IPS-20b (cell line): ENCODE results near the gene SLC5A10.
"Not testable (repeated sequence)": the region's sequence is repeated elsewhere in the genome, so short reads cannot be mapped to it uniquely, and the experiment has no call there.

Source experiments
- H3K27ac ChIP-seq: one replicate; pipeline ENCODE4 v1.5.1; 2013; ENCODE audit warnings: low read length
- H3K27me3 ChIP-seq: 2 replicates; pipeline ENCODE4 v1.6.1; 2013; ENCODE audit warnings: mild to moderate bottlenecking, low read length, inconsistent platforms; ENCODE audit not compliant: insufficient read depth
- H3K36me3 ChIP-seq: 2 replicates; pipeline ENCODE4 v1.6.1; 2013; ENCODE audit warnings: low read depth, mild to moderate bottlenecking, inconsistent platforms, low read length, moderate library complexity; ENCODE audit not compliant: insufficient read depth
- H3K4me1 ChIP-seq: 2 replicates; pipeline ENCODE4 v1.6.1; 2013; ENCODE audit warnings: mild to moderate bottlenecking, control low read depth, inconsistent platforms, low read length, moderate library complexity; ENCODE audit not compliant: insufficient read depth
- H3K4me3 ChIP-seq: 2 replicates; pipeline ENCODE4 v1.5.1; 2013; ENCODE audit warnings: mild to moderate bottlenecking, low read length, inconsistent platforms
- H3K9ac ChIP-seq: 2 replicates; pipeline ENCODE4 v1.6.1; 2013; ENCODE audit warnings: low read depth, mild to moderate bottlenecking, inconsistent platforms, low read length, moderate library complexity
- H3K9me3 ChIP-seq: 2 replicates; pipeline ENCODE4 v1.6.1; 2013; ENCODE audit warnings: mild to moderate bottlenecking, low read depth, low read length, inconsistent platforms; ENCODE audit not compliant: insufficient read depth

The SLC5A10 gene

DNA sequence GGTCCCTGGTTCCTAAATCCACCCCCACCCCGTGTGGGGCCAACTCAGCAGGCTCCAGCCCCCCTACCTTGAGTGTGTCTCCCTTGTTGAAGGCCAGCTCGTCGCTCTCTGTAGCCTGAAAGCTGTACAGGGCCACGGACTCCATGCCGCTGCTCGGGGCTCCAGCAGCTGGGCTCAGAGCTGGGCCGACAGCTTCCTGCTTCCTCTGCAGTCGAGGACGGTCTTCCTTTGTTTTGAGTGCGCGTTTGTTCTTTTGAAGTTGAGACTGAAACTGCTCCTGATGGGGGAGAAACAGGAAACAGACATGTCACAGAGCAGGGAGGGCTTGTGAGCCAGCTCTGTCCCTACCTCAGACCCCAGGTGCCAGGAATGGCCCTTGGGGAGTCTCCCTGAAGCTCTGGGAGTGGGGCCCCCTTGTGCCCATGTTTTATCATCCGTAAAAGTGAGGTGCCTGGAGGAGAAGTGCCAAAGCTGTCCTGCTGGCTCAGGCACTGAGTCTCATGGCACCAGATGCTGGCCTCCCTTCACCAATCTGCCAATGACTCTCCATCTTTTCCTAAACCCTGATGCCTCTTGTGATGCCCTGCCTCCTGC lies 94.9 kb downstream of the SLC5A10 start, which contains the start of gene GRAP:
TSS of gene GRAP (minus strand) at position 176 of the 594 bp plus-strand sequence. CDS start at position 145, 31 bp downstream.
- H3K9ac ChIP-seq, H3K27ac ChIP-seq: not testable (repeated sequence)

GRCh38 chr17:19047510-19047909 lies 95.5 kb downstream of the SLC5A10 start:
- H3K27ac ChIP-seq, H3K27me3 ChIP-seq, H3K9ac ChIP-seq, H3K4me1 ChIP-seq, H3K36me3 ChIP-seq, H3K9me3 ChIP-seq, H3K4me3 ChIP-seq: not testable (repeated sequence)

More for the DNA sequence above, 94.9 kb downstream of the SLC5A10 start, which contains the start of gene GRAP:
- not testable (repeated sequence) for H3K27me3 ChIP-seq, H3K36me3 ChIP-seq, H3K9me3 ChIP-seq, H3K4me3 ChIP-seq, H3K4me1 ChIP-seq

- H3K27ac ChIP-seq, H3K4me1 ChIP-seq, H3K9ac ChIP-seq, H3K4me3 ChIP-seq, H3K9me3 ChIP-seq, H3K36me3 ChIP-seq, H3K27me3 ChIP-seq: not testable (repeated sequence)
Measured at GRCh38 chr17:19048826-19049225, 96.9 kb downstream of the SLC5A10 start.

DNA sequence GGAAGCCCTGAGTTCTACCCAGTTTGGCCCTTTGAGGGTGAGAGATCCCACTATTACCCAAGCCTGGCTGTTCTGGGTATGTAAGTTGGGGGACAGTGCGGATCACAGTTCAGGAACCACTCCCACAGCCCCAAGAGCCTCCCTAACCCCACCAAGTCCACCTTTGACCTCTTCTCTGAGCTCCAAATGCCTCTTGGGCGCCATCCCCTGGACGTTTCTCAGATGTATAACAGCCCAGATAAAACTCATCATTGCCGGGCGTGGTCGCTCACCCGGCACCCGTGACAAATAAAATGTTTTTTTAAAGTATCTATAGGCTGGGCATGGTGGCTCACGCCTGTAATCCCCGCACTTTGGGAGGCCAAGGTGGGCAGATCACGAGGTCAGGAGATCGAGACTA lies 103.5 kb downstream of the SLC5A10 start:
- H3K27ac ChIP-seq, H3K4me3 ChIP-seq, H3K36me3 ChIP-seq, H3K9me3 ChIP-seq, H3K9ac ChIP-seq, H3K27me3 ChIP-seq, H3K4me1 ChIP-seq: not testable (repeated sequence)

DNA sequence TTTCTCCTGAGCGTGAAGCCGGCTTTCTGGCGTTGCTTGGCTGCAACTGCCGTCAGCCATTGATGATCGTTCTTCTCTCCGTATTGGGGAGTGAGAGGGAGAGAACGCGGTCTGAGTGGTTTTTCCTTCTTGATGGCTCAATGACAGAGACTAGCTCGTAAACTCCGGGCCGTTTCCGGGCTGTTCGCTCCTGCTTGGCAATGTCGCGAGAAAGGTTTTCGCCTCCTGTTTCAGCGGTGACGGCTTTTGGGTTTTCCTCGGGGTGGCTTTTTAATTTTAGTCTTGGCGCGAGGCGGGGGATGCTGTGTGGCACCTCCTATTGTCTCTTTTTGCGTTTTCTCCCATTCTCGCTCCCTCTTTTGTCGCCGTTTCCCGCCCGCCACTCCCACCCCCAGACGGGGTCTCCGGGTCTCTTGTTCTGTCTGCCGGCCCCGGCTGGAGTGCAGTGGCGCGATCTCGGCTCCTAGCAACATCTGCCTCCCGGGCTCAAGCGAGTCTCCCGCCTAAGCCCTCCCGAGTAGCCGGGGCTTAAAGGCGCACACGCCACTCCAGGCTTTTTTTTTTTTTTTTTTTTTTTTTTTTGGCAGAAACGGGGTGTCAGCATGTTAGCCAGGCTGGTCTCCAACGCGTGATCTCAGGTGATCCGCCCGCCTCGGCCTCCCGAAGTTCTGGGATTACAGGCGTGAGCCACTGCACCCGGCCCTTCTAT lies 110.2 kb downstream of the SLC5A10 start:
- not testable (repeated sequence) for H3K9ac ChIP-seq, H3K4me1 ChIP-seq, H3K9me3 ChIP-seq

DNA sequence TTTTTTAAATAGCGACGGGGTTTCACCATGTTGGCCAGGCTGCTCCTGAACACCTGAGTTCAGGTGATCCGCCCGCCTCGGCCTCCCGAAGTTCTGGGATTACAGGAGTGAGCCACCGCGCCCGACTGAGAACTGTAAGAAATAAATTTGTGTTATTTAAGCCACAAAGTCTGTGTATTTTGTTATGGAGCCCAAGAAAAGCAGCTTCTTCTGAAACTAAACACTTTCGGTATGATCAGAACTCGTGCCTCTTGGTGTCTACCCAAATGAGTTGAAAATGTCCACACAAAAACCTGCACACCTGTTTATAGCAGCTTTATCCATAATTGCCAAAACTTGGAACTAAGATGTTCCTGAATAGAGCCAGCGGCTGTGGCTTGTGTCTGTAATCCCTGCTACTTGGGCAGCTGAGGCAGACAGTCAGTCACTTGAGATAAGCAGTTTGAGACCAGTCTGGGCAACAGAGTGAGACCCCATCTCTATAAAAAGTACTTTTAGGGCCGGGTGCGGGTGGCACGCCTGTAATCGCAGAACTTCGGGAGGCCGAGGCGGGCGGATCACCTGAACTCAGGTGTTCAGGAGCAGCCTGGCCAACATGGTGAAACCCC lies 110.9 kb downstream of the SLC5A10 start:
- H3K9ac ChIP-seq: not testable (repeated sequence)

More for the DNA sequence above, 110.2 kb downstream of the SLC5A10 start:
- not testable (repeated sequence) for H3K36me3 ChIP-seq, H3K4me3 ChIP-seq, H3K27ac ChIP-seq, H3K27me3 ChIP-seq

GRCh38 chr17:19063326-19063956 lies 111.5 kb downstream of the SLC5A10 start:
- H3K4me1 ChIP-seq, H3K27ac ChIP-seq, H3K9ac ChIP-seq, H3K27me3 ChIP-seq, H3K4me3 ChIP-seq, H3K36me3 ChIP-seq, H3K9me3 ChIP-seq: not testable (repeated sequence)

More for the DNA sequence above, 110.9 kb downstream of the SLC5A10 start:
- H3K4me1 ChIP-seq, H3K27ac ChIP-seq, H3K9me3 ChIP-seq, H3K27me3 ChIP-seq, H3K4me3 ChIP-seq, H3K36me3 ChIP-seq: not testable (repeated sequence)

DNA sequence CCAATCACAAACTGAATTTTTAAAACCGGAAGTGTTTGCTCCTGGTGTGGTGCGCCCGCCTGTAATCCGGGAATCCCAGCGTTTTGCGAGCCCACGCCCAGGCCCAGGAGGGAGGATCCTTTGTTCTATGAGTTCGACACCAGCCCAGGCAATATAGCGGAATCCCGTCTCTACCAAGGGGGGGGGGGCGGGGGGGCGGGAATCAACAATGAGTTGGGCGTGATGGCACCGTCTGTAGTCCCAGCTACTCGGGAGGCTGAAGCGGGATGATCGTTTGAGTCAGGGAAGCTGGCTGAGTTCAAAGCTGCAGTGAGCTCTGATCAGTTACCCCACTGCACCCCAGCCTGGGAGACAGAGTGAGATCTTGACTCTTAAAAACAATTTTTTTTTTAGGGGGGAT lies 112.4 kb downstream of the SLC5A10 start:
- not testable (repeated sequence) for H3K4me1 ChIP-seq, H3K9me3 ChIP-seq, H3K27ac ChIP-seq, H3K9ac ChIP-seq, H3K4me3 ChIP-seq, H3K36me3 ChIP-seq, H3K27me3 ChIP-seq

DNA sequence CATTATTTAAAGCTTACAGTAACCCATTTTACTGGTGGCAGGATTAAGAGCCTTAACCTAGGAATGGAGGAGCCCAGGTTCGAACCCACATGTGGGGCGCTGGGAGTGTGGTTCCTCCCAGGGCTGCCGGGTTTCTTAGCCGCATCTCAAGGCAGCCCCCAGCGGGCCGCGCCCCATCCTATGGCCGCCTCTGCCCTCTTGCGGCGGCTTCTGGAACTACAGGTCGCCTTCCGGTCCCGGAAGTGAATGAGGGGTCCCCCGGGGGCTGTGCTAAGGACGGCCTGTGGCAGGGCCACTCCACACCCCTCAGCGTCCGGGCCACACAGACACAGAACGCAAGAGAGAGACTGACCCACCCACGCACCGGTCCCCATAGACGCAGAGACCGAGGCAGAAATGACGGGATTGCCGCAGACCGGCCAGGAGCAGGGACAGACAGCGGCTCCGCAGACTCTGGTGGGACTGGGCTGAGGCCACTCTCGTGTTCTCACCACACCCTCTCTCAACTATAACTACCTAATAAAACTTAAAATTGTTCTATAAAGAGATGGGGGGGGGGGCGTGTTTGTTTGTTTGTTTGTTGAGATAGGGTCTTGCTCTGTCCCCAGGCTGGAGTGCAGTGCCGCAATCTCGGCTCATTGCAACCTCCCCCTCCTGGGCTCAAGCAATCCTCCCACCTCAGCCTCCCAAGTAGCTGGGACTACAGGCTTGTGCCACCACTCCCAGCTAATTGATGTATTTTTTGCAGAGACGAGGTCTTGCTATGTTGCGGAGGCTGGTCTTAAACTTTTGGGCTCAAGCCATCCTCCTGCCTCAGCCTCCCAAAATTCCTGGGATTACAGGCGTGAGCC lies 118.6 kb downstream of the SLC5A10 start:
- not testable (repeated sequence) for H3K27me3 ChIP-seq, H3K9ac ChIP-seq, H3K27ac ChIP-seq, H3K4me1 ChIP-seq, H3K9me3 ChIP-seq, H3K4me3 ChIP-seq, H3K36me3 ChIP-seq
